ENCODE results near the gene RTF1.
A peak's percentile ranks its signal among the peaks of the same experiment; 100 is the strongest.

The RTF1 gene

DNA sequence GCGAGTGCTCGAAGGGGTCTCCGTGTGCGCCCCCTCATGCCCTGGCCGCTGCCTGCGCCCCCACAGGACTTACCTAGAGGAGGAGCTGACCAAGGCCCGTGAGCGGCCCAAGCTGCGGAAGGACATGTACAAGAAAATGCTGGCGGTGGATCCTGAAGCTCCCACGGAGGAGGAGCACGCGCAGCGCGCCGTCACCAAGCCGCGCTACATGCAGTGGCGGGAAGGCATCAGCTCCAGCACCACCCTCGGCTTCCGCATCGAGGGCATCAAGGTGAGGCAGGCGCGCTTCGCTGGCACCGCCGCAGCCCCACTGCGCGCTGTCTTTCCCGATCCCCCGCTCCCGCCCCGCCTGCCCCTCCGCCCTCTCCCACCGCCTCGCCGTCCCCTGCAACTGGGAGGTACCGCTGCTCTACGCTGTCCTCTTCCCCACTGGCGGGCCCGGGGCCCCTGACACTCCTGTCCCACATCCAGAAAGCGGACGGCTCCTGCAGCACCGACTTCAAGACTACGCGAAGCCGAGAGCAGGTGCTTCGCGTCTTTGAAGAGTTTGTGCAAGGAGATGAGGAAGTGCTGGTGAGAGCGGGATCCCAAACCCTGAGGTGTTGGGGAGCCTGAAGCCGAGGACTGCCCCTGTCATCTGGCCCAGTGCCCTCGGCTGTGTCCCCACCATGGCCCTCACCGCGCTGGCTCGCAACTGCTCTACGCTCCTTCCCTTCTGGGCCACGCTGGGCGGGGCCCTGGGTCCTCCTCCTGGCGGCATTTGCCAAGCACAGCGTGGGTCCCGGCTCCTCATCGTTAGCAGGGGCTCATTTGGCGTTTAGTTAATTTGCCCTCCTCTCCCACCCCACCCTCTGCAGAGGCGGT lies 85.3 kb downstream of the RTF1 start:
- no peak overlapping the region for H3K9ac ChIP-seq (ENCODE audit: low read depth, low read length)
- H3K4me3 ChIP-seq (ENCODE audit: low read length) = peak overlapping the region; percentile 49
- H3K4me1 ChIP-seq (ENCODE audit: control insufficient read depth, insufficient read depth, low read length) = peaks cover 17% of the 10 kb centered on the region
- no peaks in the 10 kb centered on the region for H3K36me3 ChIP-seq (ENCODE audit: insufficient read depth, low read length)
- H3K9me3 ChIP-seq (replicated peaks; ENCODE audit: low read length) = no peaks in the 10 kb centered on the region
- H3K4me2 ChIP-seq (ENCODE audit: low read length) = peak overlapping the region; percentile 73
- H3K27me3 ChIP-seq (ENCODE audit: control insufficient read depth, insufficient read depth, low read length) = peaks cover 23% of the 10 kb centered on the region

DNA sequence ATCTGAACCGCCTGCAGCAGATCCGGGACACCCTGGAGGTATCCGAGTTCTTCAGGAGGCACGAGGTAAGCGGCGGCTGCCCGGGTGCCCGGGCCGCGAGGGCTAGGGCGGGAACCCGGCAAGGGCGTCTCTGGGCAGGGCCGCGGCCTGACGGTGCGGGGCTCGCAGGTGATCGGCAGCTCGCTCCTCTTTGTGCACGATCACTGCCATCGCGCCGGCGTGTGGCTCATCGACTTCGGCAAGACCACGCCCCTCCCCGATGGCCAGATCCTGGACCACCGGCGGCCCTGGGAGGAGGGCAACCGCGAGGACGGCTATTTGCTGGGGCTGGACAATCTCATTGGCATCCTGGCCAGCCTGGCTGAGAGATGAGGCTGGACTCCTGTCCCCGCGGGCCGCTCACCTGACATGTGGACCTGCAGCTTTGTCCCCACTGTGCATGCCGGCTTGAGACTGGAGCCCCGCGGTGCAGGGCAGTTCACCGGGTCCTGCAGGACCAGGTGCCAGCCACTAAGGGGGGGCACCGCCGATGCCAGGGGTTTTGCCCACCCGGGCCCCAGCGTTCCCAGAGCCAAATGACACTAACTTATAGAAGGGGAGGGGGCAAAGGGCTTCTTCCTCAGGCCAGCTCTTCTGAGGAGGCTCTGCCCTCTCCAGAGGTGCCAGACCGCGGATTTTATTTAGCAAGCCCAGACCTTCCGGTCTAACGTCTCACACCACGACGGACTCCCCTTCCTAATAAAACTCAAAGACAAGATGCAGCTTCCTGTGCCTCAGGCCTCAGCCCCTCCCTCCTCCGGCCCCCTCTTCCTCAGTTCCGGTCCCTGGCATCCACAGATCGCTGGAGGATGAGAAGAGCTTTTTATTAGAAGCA lies 86.1 kb downstream of the RTF1 start:
- no peaks in the 10 kb centered on the region for H3K36me3 ChIP-seq (ENCODE audit: insufficient read depth, low read length)
- no peak overlapping the region for H3K4me3 ChIP-seq (ENCODE audit: low read length)
- H3K27me3 ChIP-seq (ENCODE audit: control insufficient read depth, insufficient read depth, low read length) = peaks cover 23% of the 10 kb centered on the region
- H3K9me3 ChIP-seq (replicated peaks; ENCODE audit: low read length) = no peaks in the 10 kb centered on the region
- H3K4me1 ChIP-seq (ENCODE audit: control insufficient read depth, insufficient read depth, low read length) = peaks cover 17% of the 10 kb centered on the region
- peak overlapping the region; percentile 73 for H3K4me2 ChIP-seq (ENCODE audit: low read length)
- H3K9ac ChIP-seq (ENCODE audit: low read depth, low read length) = no peak overlapping the region

DNA sequence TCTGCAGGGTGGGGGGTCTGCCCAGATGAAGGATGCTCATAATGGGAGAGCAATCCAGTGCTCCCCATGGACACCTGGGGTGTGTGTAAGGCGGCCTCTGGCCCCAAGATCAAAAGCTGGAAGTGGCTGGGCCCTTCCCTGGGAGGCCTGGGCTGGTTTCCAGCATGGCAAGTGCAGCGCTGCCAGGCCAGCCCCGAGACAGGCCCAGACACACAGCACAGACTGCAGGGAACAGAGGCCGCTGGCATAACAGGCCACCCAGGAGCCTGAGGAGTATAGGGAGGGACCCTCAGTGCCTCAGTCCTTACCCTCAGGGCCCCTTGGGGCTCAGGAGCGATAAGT lies 86.7 kb downstream of the RTF1 start:
- Histone ChIP-seq H3K9me3 (replicated peaks; ENCODE audit: low read length) (no peaks in the 10 kb centered on the region), H3K4me3 (ENCODE audit: low read length) (no peak overlapping the region), H3K9ac (ENCODE audit: low read depth, low read length) (no peak overlapping the region), H3K27me3 (ENCODE audit: control insufficient read depth, insufficient read depth, low read length) (peaks cover 23% of the 10 kb centered on the region), H3K4me1 (ENCODE audit: control insufficient read depth, insufficient read depth, low read length) (peaks cover 17% of the 10 kb centered on the region), H3K36me3 (ENCODE audit: insufficient read depth, low read length) (no peaks in the 10 kb centered on the region), H3K4me2 (ENCODE audit: low read length) (no peak overlapping the region)

DNA sequence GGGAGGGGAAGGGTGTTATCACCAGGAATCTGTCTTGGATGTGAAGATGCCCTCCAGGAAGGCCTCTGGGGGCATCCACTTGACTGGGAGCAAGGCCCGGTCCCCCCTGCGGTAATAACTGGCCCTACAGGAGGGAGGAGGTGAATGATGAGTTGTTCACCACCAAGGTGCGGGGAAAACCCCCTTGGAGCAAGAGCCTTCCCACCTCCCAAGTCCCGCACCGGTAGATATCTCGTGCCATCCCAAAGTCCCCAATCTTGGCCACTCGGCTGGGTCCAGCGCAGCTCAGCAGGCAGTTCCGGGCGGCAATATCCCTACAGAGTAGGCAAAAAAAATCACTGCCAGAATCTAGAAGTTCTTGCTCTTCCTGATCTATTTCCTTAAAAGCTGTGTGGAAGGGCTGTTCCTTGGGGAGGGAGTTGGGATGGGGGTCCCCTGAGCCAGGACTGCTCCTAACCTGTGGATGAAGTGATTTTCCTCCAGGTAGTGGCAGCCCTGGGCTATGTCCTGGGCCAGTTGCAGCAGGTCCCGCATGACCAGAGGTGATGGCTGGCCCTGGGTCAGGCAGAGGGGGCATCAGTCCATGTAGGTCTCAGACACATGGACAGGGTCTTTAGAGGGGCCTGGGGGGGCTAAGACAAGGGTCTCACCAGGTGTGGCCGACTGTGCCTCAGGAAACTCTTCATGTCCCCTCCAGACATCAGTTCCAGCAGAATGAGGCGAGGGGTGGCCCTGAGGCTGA lies 88.0 kb downstream of the RTF1 start:
- Histone ChIP-seq H3K4me2 (ENCODE audit: low read length) (no peak overlapping the region), H3K4me3 (ENCODE audit: low read length) (no peak overlapping the region), H3K4me1 (ENCODE audit: control insufficient read depth, insufficient read depth, low read length) (peaks cover 17% of the 10 kb centered on the region), H3K36me3 (ENCODE audit: insufficient read depth, low read length) (no peaks in the 10 kb centered on the region), H3K9me3 (replicated peaks; ENCODE audit: low read length) (no peaks in the 10 kb centered on the region), H3K27me3 (ENCODE audit: control insufficient read depth, insufficient read depth, low read length) (peaks cover 26% of the 10 kb centered on the region), H3K9ac (ENCODE audit: low read depth, low read length) (no peak overlapping the region)

DNA sequence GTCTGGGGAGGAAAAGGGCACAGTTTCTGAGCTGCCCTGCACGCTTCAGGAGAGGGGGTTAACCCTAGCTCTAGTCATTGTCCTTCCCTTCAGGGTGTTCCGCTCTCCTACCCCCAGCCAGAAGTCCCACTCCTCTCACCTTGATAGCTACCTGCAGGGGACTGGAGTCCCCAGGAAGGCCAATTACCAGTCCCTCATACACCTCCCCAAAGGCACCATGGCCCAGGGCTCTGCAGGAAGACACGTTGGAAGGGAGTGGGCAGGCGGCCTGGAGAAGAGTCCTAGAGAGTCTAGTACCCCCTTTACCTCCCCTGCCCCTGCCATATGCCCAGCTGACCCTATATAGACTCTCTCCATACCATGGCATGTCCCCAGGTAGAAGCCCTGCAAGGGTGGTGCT lies 88.9 kb downstream of the RTF1 start:
- H3K27me3 ChIP-seq (ENCODE audit: control insufficient read depth, insufficient read depth, low read length) = peaks cover 33% of the 10 kb centered on the region

DNA sequence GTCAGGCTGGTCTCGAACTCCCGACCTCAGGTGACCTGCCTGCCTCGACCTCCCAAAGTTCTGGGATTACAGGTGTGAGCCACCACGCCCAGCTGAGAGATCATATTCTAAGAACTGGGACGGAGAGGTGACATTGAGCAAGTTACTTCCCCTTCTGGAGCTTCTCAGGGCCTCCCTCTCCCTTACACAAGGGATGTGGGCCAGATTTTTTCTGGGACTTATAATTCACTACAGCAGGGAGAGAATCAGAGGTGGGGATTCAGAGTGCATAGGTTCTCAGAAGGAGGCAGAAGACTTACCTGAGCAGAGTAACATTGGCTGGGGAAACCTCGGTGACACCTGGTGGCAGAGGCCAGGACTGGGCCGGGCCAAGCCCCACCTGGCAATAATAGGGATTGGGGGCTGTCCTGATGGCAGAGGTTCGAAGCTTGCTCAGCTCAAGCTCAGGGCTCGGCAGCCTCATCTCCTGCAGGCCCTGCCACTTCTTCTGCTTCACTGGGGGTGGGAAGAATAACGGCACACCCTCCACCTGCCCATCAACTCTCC lies 90.0 kb downstream of the RTF1 start:
- no peak overlapping the region for H3K4me3 ChIP-seq (ENCODE audit: low read length)
- no peaks in the 10 kb centered on the region for H3K9me3 ChIP-seq (replicated peaks; ENCODE audit: low read length)
- H3K36me3 ChIP-seq (ENCODE audit: insufficient read depth, low read length) = no peaks in the 10 kb centered on the region
- no peak overlapping the region for H3K4me2 ChIP-seq (ENCODE audit: low read length)
- peaks cover 31% of the 10 kb centered on the region for H3K27me3 ChIP-seq (ENCODE audit: control insufficient read depth, insufficient read depth, low read length)
- no peak overlapping the region for H3K9ac ChIP-seq (ENCODE audit: low read depth, low read length)
- H3K4me1 ChIP-seq (ENCODE audit: control insufficient read depth, insufficient read depth, low read length) = peaks cover 9% of the 10 kb centered on the region

More for the DNA sequence above, 88.9 kb downstream of the RTF1 start:
- H3K4me2 ChIP-seq (ENCODE audit: low read length) = no peak overlapping the region
- no peaks in the 10 kb centered on the region for H3K36me3 ChIP-seq (ENCODE audit: insufficient read depth, low read length)
- H3K9ac ChIP-seq (ENCODE audit: low read depth, low read length) = no peak overlapping the region
- H3K9me3 ChIP-seq (replicated peaks; ENCODE audit: low read length) = no peaks in the 10 kb centered on the region
- peaks cover 17% of the 10 kb centered on the region for H3K4me1 ChIP-seq (ENCODE audit: control insufficient read depth, insufficient read depth, low read length)
- H3K4me3 ChIP-seq (ENCODE audit: low read length) = no peak overlapping the region

DNA sequence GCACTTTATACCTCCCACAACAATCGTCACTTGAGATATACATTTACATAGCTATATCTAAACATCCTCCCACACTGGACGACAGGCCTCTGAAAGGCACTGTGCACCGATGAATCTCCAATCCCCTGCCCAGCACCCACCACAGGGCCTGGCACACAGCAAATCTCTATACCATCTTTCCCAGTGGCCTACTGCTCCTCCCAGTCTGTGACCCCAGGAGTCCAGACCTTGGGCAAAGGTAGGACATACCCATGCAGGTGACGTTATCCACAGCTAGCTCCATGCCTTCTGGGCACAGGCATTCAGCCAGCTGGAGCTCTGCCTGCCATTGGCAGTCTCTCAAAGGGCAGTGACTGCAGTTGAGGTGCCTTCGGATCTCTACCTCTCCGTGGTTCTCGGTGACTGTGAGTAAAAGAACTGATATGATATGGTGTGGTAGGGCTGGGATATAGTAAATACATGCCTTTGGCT lies 91.0 kb downstream of the RTF1 start:
- no peaks in the 10 kb centered on the region for H3K9me3 ChIP-seq (replicated peaks; ENCODE audit: low read length)
- H3K4me1 ChIP-seq (ENCODE audit: control insufficient read depth, insufficient read depth, low read length) = peaks cover 10% of the 10 kb centered on the region
- no peaks in the 10 kb centered on the region for H3K36me3 ChIP-seq (ENCODE audit: insufficient read depth, low read length)
- no peak overlapping the region for H3K4me2 ChIP-seq (ENCODE audit: low read length)
- no peak overlapping the region for H3K4me3 ChIP-seq (ENCODE audit: low read length)
- peaks cover 31% of the 10 kb centered on the region for H3K27me3 ChIP-seq (ENCODE audit: control insufficient read depth, insufficient read depth, low read length)
- H3K9ac ChIP-seq (ENCODE audit: low read depth, low read length) = no peak overlapping the region

DNA sequence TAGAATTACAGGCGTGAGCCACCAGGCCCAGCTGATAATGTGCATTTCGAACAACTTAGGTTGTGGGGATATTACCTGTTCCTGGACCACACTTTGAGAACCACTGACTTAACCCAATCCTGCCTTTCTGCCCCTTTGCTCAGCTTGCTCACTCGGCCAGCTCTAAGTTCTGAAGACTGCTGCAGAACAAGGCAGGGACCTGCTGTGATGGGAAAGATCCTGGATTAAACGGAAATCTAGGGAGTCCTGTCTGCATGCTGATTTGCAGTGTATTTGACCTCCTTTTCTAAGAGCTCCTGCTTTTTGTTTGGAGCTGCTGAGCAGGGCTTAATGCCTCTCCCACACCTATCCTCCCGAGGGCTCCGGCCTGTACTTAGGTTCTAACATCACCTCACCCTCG lies 93.8 kb downstream of the RTF1 start:
- no peak overlapping the region for H3K9ac ChIP-seq (ENCODE audit: low read depth, low read length)
- no peak overlapping the region for H3K4me3 ChIP-seq (ENCODE audit: low read length)
- no peak overlapping the region for H3K4me2 ChIP-seq (ENCODE audit: low read length)
- H3K27me3 ChIP-seq (ENCODE audit: control insufficient read depth, insufficient read depth, low read length) = peaks cover 38% of the 10 kb centered on the region
- no peaks in the 10 kb centered on the region for H3K36me3 ChIP-seq (ENCODE audit: insufficient read depth, low read length)
- no peaks in the 10 kb centered on the region for H3K9me3 ChIP-seq (replicated peaks; ENCODE audit: low read length)
- peaks cover 21% of the 10 kb centered on the region for H3K4me1 ChIP-seq (ENCODE audit: control insufficient read depth, insufficient read depth, low read length)

DNA sequence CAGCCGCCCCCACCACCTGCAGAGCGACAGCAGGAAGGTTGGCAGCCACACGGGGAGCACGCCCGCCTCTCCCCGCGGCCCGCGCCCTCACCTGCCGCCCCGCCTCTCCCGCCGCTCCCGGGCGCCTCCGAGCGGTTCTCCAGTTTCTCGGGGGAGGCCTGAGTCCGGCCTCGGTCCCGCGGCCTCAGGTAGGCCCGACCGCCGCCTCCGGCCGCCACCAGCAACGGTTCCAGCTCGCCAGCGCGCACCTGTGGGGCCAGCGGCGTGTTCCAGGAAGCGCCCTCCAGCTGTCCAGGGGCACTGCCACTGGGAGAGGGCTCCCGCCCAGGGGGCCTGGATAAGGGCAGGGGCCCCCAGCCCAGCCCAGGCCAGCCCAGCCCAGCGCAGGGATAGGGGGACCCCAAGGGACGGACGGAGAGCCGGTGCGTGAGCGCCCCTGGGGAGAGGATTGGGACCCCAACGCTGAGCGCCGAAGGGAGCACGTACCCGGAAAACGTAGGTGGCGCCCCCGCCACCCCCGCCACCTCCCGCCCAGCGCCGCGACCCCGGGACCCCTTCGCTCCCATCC lies 94.5 kb downstream of the RTF1 start:
- H3K9ac ChIP-seq (ENCODE audit: low read depth, low read length) = no peak overlapping the region
- H3K27me3 ChIP-seq (ENCODE audit: control insufficient read depth, insufficient read depth, low read length) = peaks cover 38% of the 10 kb centered on the region
- no peak overlapping the region for H3K4me2 ChIP-seq (ENCODE audit: low read length)
- H3K36me3 ChIP-seq (ENCODE audit: insufficient read depth, low read length) = no peaks in the 10 kb centered on the region
- peaks cover 21% of the 10 kb centered on the region for H3K4me1 ChIP-seq (ENCODE audit: control insufficient read depth, insufficient read depth, low read length)
- H3K4me3 ChIP-seq (ENCODE audit: low read length) = no peak overlapping the region
- H3K9me3 ChIP-seq (replicated peaks; ENCODE audit: low read length) = no peaks in the 10 kb centered on the region

DNA sequence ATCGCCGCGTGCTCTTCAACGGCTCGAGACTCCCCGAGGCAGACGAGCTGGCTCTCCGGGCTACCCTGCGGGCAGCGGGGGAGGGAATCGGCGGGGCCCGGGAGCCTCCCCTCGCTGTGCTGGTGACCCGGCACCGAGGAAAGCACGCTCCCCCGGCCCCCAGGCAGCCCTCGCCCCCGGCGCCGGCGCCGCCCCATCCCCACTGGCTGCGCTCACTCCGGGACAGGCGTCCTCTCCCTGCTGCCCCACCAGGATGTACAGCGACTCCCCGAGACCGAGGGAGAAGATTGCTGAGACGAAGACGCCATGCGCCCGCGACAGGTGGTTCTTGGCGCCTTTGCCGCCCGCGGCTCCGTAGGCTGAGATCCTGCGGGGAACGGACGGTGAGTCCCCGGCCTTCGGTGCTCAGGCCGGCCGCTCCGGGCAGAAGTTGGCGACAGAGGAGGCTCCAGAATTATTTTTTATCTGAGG lies 95.0 kb downstream of the RTF1 start:
- H3K9me3 ChIP-seq (replicated peaks; ENCODE audit: low read length) = no peaks in the 10 kb centered on the region
- H3K9ac ChIP-seq (ENCODE audit: low read depth, low read length) = no peak overlapping the region
- peaks cover 2% of the 10 kb centered on the region for H3K36me3 ChIP-seq (ENCODE audit: insufficient read depth, low read length)
- peak overlapping the region; percentile 57 for H3K4me2 ChIP-seq (ENCODE audit: low read length)
- peaks cover 38% of the 10 kb centered on the region for H3K27me3 ChIP-seq (ENCODE audit: control insufficient read depth, insufficient read depth, low read length)
- H3K4me3 ChIP-seq (ENCODE audit: low read length) = no peak overlapping the region
- peaks cover 21% of the 10 kb centered on the region for H3K4me1 ChIP-seq (ENCODE audit: control insufficient read depth, insufficient read depth, low read length)

All from skeletal muscle satellite cell (primary cell).